GM10847 (cell line): ENCODE measurements around the gene SLC9A1.

ENCODE experiments used
- POLR2A ChIP-seq: IDR thresholded peaks from 2 replicates; pipeline ENCODE4 v1.6.1; 2011; ENCODE audit not compliant: insufficient read length; ENCODE audit errors: extremely low read depth

SLC9A1 gene

DNA sequence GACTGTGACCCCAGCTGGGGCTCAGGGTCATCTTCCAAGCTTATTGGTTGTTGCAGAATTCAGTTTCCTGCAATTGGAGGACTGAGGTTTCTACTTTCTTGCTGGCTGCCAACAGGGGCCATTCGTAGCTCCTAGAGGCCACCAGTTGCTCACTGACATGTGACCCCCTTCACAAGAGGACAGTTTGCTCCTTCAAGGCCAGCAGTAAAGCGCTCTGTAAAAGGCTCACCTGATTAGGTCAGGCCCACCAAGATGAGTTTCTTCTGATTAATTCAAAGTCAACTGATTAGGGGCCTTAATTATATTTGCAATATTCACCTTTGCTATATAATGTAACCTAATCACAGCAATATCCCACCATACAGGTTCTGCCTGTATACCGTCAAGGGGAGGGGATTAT lies 68.9 kb downstream of the SLC9A1 start:
- TF ChIP-seq POLR2A = no peak

DNA sequence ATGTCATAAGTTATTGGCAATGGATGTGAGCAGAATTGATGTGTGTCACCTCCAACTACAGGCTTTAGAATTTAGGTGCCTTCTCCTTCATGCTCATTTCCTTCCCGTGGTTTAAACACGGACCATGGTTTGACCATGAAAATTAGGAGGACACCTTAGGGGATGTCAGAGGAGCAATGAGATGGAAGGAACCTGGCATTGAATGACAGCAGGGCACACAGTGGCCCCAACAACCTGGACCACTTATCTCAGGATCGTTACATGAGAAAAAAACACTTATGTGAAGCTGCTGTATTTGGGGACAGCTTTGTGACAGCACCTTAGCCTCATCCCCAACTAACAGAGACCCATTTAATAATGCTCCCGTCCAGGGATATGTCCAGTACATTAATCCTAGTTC lies 70.8 kb downstream of the SLC9A1 start:
- TF ChIP-seq POLR2A = no peak

DNA sequence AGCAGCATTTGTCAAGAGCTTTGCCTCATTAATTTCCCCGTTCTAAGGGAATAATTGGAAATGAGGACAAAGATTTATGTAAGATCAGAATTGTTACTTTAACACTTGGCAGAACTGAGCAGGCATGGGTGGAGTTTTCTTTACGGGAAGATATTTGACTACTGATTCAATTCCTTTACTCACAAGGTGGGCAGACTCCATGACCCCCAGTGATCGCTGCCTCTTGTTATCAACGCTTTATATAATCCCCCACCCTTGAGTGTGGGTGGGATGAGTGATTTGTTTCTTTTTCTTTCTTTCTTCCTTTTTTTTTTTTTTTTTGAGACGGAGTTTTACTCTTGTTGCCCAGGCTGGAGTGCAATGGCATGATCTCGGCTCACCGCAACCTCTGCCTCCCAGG lies 77.0 kb downstream of the SLC9A1 start:
- TF ChIP-seq POLR2A = no peak

DNA sequence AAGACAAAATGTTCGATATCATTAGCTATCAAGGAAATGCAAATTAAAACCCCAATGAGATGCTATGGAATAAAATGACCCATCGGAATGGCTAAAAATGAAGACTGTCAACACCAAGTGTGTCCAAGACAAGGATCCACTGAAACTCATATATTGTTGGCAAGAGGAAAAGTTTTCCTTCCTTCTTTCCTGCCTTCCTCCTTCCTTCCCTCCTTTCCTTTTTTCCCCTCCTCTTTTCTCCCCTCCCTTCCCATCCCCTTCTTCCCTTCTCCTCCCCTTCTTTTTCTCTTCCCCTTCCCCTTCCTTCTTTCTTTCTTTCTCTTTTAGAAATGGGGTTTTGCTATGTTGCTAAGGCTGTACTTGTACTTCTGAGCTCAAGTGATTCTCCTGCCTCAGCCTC lies 78.1 kb downstream of the SLC9A1 start:
- no peak for TF ChIP-seq POLR2A

DNA sequence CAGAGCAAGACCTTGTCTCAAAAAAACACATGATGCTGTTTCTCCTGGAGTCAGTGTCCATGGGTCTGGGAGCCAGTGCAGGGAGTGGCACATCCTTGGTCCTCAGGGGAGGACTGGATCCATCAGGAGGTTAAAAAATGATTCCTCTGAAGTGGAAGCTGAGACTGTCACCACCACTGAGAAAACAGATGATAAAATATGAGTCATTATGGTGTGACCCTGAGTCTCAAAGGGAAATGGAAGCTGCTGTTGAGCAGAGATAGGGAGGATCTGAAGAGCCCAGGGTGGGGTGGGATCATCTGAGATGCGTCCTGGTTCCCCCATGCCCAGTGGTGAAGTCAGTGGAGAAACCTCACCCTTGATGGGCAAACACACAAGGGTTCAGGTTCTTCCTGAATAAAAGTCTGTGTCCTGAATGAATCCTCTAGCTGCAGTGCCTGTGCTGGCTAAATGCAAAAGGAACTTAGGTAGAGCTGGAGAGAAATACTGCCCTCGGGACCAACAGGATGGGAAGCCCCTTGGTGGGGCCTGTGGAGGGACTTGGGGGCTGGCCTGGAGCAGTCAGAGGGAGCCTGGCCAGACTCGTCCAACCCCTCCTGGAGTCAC lies 80.6 kb downstream of the SLC9A1 start:
- no peak for TF ChIP-seq POLR2A

DNA sequence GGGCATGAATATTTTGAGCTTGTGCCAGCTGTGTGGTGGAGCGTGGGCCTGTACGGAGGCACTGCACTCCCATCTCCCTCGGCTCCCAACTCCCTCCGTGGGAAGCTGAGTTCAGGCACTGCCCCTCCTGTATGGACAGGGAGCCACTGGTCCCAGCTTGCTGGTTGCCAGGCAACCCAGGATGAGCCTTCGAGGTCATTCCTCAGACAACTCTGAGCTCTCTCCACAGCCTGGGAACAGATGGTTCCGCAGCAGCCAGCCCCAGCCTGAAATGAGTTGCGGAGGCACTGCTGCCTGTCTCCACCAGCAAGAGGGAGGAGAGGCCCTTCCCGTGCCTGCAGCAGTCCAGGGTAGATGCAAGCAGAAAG lies 83.9 kb downstream of the SLC9A1 start:
- TF ChIP-seq POLR2A = no peak

DNA sequence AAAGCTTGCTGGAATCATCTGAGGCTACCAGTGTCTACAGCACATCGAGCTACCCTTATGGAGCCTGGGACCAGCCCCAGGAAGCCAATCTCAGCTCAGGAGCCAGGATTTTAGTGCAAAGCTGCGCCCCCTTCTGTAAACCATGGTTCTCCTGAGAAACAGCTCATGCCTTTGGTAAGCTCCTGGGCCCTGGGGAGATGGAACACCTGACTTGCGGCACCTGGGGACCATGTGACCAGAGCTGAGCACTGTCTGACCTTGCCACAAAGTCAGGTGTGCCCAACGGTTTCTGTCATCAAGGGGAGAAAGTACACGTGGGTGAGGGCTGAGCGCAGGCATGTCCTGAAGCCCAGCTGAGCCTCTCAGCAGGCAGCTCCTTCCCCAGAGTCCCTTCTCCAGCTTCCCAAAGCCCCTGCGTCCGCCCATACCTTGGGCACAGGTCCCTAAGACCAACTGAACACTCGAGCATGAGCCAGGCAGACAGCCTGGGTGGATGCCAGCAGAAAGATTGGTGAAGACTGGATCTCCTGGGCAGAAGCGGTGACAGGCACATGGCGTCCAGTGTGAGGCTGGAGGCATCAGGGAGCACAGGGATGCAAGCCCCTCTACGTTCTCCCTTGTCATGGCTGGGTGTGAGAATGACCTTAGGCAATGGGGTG lies 84.4 kb downstream of the SLC9A1 start:
- TF ChIP-seq POLR2A = no peak

DNA sequence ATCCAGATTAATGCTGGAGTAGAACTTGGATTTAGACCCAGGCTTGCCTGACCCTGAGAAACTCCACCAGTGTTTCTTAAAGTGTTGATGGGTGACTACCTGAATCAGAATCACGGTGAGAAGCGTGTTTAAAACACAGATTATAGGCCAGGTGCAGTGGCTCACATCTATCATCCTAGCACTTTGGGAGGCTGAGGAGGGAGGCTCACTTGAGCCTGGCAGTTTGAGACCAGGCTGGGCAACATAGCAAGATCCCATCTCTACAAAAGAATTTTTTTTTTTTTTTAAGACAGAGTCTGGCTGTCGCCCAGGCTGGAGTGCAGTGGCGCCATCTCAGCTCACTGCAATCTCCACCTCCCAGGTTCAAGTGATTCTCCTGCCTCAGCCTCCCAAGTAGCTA lies 86.0 kb downstream of the SLC9A1 start:
- TF ChIP-seq POLR2A = no peak

DNA sequence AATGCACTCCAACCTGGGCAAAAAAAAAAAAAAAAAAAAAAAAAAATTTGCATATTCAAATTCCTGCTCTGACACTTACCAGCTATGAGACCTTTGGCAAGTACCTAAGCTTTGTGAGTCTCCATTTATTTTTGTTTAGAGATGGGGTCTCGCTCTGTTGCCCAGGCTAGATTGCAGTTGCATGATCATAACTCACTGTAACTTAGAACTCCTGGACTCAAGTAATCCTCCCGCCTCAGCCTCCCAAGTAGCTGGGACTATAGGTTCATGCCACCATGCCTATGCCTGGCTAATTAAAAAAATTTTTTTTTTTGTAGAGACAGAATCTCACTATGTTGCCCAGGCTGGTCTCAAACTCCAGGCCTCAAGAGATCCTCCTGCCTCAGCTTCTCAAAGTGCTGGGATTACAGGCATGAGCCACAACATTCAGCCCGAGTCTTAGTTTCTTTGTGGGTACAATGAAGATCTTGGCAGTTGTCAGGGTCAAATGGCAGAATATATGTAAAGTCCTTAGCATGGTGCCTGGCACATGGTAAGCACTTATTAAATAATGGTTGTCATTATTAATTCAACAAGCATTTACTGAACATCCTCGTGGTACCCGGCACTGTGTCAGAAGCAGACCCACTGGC lies 88.8 kb downstream of the SLC9A1 start:
- TF ChIP-seq POLR2A = no peak

DNA sequence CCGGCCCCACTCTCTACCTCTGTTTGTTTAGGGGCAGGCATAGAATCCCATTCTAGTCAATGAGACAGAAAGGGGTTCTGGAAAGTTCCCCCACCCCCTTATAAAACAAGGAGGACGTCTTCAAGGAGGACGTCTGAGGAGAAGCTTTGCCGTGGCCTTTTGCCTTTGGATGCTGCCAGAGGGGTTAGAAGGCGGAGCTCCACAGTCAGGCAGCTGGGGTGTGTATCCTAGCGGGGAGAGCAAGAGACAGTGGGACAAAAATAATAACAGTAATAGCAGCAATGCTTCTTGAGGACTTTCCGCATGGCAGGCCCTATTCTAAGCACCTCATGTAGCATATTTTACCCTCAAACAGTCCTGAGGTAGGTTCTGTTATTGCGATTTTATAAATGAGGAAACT lies 94.0 kb downstream of the SLC9A1 start:
- TF ChIP-seq POLR2A = no peak

DNA sequence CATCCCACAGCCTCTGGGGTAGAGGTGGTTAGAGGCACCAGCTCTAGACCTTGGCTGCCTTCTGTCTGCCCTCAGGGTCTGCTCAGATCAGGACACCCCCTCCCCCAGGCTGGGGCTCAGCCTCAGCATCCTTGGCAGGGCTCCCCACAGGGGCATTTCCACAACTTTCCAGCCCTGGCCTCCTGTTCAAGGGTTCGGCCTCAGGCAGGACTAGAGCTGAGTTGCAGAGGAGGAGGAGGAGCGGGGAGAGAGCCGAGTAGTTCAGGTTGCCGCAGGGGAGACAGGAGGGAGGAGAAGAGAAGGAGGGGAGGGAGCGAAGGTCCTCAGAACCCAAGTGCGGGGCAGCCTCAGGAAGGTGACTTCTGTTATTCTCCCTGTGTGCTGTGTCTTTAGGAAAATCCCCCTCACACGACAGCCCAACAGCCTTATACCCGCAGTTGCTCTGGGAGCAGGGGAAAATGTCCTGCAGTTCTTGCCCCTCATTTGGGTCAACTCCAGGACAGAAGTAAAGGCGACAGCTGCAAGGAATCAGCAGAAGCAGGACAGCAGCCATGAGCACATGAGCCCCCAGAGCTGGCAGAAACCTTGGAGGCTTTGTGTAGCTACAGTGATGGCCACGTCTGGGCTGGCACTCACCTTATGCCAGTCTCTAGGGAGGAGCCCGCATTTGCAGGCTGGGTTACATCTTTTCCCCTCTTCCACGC lies 95.8 kb downstream of the SLC9A1 start:
- no peak for TF ChIP-seq POLR2A

DNA sequence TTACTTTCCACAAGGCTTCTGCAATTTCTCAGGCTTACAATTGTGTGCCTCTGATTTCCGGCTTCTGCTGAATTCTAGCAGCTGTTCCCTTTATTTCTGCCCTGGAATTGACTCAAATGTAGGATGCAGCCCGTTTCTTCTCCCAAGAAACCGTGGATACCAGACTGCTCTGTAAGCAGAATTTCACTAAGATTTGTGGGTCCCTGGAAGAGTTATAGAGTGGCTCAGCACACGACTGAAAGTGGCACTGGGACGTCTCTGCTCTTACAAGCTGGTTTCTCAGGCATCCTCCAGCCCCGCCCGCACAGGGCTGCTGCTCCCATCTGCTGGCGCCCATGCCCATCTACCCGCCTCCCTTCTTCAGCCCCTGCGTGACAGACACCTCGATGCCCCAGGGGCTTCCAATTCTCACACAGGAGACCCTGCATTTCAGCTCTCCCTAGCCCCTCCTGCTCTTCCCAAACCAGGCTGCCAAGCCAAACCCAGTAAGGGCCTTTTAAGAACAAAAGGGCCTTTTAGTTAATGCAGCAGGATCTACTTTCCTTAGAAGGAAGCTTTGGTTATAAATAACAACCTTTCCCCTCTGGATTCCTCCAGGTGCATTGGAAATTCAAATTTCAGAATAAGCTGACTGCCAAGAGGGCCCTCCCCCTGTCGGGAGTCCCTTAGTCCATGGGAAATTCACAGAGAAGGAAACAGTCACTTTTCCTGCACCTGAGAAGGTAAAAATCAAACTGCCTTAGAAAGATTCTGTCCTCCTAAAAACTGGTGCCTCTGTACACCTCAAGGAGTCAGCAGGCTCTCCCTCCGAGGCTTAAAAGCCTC lies 96.9 kb downstream of the SLC9A1 start:
- TF ChIP-seq POLR2A = no peak

DNA sequence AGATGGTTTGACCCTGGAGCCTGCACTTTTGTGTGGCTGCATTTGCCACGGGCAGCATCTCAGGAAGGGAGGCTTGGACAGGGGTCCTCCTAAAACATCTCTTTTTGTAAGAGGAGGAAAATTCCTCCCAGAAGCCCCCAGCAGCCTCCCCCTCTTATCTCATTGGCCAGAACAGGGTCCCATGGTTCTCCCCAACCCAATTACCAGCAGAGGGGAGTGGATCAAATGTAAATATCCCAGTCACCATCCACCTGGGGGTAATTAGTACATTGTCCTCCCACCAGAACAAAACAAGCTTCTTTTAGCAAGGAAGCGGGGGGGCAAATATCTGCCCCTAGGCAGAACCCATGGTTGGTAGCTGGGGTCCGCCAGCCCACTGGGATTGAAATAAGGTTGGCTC lies 97.5 kb downstream of the SLC9A1 start:
- TF ChIP-seq POLR2A = no peak

DNA sequence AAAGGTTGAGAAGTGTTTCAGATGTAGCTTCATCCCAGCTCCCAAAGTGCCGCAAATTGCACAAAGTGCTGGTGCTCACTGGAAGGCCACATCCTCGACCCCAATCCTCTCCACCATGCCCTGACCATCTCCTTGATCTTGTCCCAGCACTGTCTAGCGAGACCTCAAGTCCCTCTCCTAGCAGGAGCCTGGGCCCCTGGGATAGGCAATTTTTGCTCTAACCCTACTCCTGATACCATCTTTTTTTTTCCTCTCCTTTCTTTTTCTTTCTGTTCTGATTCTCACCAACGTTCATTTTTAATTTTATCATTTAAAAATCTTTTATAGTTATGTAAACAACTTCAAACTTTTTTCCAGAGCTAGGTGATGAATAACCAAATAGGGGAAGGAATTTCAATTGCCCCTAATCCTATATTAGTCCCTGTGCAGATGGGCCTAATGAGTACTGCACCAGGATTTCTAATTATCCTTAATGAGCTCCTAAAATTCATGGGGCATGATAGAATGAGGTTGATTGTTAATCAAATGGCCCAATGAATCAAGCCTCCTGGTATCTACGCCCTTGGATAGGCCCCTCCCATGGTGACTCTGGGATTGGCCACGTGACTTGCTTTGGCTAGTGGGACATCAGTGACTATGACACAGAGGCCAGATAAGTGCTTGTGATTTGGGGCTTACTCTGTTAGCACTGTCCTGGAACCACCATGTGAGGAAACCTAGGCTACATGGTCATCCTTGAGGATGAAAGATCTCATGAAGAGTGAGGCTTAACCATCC lies 100.8 kb downstream of the SLC9A1 start:
- no peak for TF ChIP-seq POLR2A

DNA sequence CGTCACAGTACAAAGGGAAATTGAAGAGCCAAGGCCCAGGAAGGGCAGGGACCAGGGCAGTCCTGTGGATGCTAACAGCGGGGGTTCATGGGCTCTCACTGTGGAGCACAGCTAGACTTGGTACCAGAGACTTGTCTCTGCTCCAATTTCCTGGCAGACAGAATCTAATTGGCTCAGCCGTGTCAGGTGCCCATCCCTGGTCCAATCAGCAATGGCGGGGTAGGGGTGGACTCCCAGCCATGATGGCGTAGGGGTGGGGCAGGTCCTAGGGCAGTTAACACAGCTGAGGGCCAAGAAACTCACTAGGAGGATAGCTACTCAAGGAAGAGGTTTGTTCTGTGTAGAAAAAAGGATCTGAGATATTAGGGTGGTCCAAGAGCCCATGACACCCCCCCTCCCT lies 102.4 kb downstream of the SLC9A1 start:
- TF ChIP-seq POLR2A = no peak
